ENCODE data around the gene NRBF2.
"Not testable (repeated sequence)": the region's sequence is repeated elsewhere in the genome, so short reads cannot be mapped to it uniquely, and the experiment has no call there.

The NRBF2 gene

DNA sequence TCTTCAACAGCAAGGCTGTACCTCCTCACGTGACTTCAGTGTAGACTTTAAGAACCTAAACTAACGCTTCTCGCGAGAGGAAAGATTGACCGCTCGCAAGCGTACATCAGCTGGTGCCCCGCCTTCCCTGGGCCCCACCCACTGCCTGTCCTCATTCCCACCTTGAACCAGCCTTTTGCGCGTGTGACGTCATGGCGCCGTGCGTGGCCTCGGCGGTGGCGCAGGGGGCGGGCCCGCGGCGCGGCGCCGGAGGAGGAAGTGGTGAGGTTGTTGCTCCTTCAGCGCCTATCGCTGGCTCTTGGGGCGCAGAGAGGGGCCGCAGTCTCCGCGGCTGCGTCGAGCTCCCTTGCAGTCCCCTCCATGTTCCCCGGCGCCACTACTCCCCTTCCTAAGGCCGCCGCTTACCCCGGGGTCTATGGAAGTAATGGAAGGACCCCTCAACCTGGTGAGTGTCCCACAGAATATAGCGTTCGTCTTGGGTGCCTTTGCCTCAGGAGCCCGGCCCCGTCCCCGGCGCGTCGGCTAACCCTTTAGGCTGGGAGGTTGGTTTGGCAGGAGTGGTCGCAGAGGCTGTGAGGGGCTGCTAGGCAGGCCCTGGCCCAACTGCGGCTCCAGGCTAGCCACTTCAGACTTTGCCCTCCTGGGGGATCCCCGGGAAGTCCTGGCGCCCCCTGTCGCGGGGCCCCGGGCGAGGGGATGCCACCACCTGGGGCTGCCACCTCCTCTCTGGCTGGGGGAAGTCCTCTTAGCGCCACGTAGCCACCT is at the start of gene NRBF2:
NRBF2 (plus strand) TSS at position 273 of the 765 bp plus-strand sequence; CDS start at position 416, 143 bp downstream.
- peak; percentile 87 for DNase-seq

DNA sequence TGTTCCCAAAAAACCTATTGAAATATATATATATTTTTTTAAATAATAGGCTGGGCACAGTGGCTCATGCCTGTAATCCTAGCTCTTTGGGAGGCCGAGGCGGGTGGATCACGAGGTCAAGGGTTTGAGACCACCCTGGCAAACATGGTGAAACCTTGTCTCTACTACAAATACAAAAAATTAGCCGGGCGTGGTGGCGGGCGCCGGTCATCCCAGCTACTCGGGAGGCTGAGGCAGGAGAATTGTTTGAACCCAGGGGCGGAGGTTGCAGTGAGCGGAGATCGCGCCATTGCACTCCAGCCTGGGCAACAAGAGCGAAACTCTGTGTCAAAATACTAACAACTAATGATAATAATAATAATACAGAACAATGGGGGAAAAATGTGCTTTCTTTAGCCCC is 49.7 kb upstream of the NRBF2 start:
- not testable (repeated sequence) for DNase-seq

- no peak for DNase-seq
Measured at GRCh38 chr10:63083904-63084689, 49.0 kb upstream of the NRBF2 start.

DNA sequence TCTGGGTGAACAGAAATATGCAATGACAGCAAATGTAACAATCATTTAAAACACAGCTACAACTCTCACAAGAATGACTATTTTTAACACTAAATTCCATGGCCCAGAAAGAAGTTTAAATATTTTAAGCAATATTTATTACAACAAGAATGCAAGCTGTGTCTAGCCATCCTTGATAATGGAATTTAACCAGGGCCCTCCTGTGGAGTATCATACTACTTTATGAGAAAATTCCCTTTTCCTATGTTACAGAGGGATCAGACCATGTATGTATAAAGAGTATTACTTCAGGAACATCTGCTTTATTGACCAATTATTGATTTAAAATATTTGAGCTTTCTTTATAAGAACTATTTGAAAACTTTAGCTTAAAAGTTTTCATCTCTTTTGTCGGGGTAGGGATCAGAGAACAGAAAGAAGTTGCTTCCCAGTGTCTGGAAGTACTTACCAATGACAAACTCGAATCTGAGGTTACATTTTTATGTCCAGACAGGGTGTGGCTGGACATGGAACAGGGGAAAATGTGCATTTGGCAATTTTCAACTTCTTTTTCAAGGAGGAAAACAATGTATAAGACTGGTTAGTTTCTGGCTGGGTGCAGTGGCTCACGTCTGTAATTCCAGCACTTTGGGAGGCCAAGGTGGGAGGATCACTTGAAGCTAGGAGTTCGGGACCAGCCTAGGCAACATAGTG is 48.3 kb upstream of the NRBF2 start:
- no peak for DNase-seq

DNA sequence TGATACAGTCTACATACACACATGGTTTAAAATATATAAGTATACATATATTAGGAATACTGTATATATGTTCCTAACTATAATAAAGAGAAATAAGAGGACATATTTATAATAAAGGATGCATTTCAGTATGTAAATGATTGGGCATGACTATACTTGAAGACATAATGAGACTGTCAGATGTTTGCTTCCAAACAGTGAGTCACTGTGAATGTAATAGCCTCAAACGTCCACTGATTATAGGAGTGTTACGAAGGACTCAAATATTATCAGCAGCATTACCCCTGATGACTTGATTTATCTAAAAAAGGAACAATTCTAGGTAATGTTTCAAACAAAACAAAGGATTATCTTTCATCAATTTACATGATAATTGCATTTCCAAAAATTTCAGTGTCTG is 39.9 kb upstream of the NRBF2 start:
- DNase-seq = no peak

- no peak for DNase-seq
Measured at GRCh38 chr10:63094405-63094804, 38.7 kb upstream of the NRBF2 start.

- DNase-seq = no peak
Measured at GRCh38 chr10:63094881-63095280, 38.2 kb upstream of the NRBF2 start.

DNA sequence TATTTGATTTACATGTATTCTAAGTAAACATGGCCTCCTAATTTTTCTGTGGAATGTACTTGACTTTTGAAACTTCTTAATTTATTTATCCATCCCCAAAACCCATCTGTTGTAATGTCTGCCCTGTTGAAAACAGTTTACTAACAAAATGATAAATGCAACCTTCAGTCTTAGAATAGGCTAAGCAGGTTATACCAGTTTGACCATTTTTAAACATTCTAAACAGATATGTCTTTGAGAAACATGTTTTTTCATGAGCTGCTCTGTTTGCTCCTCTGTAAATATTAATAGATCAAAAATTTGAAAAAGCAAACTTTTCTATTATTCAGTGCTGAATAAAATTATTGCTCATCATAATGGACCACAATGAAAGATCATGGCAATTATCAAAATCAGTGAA is 33.4 kb upstream of the NRBF2 start:
- DNase-seq = no peak

GRCh38 chr10:63101091-63101490 is 32.0 kb upstream of the NRBF2 start:
- DNase-seq = not testable (repeated sequence)

- DNase-seq = not testable (repeated sequence)
Measured at GRCh38 chr10:63102279-63102883, 30.7 kb upstream of the NRBF2 start.

GRCh38 chr10:63103178-63103577 is 29.9 kb upstream of the NRBF2 start:
- DNase-seq = not testable (repeated sequence)

DNA sequence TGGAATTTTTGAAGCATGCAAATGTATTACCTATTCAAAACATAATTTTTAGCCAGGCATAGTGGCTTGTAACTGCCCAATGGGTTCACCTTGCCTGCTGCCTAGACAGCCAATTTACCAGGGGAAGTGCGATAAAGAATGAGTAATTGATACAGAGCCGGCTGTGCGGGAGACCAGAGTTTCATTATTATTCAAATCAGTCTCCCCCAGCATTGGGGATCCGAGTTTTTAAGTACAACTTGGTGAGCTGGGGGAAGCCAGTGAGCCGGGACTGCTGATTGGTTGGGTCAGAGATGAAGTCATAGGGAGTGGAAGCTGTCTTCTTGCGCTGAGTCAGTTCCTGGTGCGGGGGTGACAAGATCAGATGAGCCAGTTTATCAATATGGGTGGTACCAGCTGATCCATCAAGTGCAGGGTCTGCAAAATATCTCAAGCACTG is 29.1 kb upstream of the NRBF2 start:
- no peak for DNase-seq

- DNase-seq = no peak
Measured at GRCh38 chr10:63105225-63106110, 27.7 kb upstream of the NRBF2 start.

- no peak for DNase-seq
Measured at GRCh38 chr10:63106111-63106755, 26.9 kb upstream of the NRBF2 start.

- no peak for DNase-seq
Measured at GRCh38 chr10:63107943-63108437, 25.1 kb upstream of the NRBF2 start.

DNA sequence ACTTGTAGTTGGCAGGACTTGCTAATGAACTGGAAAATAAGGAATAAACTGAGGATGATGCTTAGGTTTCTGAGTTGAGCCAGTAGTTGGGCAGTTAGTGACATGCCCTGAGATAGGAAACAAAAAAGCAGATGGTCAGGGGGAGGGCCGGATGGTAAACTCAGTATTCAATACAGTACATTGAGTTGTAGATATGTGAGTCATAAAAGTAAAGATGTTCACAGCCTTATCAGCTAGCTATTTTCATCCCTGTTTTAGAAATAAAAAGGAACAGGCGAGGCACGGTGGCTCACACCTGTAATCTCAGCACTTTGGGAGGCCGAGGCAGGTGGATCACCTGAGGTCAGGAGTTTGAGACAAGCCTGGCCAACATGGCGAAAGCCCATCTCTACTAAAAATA is 22.2 kb upstream of the NRBF2 start:
- DNase-seq = no peak

GRCh38 chr10:63114031-63114814 is 18.9 kb upstream of the NRBF2 start:
- no peak for DNase-seq

DNA sequence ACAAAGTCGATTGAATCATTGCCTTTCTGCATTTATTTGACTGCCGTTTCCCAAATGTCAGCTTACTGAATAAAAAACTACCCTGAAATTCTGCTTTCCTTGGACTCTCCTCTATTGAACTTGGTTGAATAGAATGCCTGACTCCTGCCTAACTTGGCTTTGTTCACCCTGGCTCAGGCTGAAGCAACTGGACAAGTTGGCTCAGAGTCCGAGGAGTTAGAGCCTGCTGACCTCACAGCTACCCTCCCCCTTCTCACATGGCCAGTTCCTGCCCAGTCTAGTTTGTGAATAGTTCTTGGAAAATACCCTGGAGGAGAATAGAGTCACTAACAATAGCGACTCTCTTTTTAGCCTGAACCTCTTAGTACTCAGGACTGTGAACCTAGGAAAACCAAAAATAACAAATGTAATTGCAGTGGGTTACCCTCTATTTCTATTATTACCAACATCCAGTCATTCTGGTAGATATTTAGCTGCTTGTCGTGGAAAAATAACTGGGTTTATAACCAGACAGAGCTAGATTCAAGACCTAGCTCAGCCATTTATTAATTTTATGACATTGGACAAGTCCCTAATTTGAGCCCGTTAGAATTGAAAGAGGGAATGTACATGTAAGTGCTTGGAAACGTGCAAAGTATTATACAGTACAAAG is 17.3 kb upstream of the NRBF2 start:
- no peak for DNase-seq

GRCh38 chr10:63116452-63117072 is 16.6 kb upstream of the NRBF2 start:
- DNase-seq = no peak
